H1 (cell line): ENCODE data around the gene THEMIS. TPM values are rescaled to one million over a fixed set of nuclear protein-coding genes. Genes with fewer than 3 reads are reported as not detected.

Experiments
- ATF2 ChIP-seq: IDR thresholded peaks from 2 replicates; pipeline ENCODE4 v1.6.1; 2012; ENCODE audit warnings: low read length, inconsistent platforms
- BRCA1 ChIP-seq: IDR thresholded peaks from 2 replicates; pipeline ENCODE4 v1.6.1; 2012; ENCODE audit warnings: low read depth, low read length, improper control_type of control experiment
- CBX5 ChIP-seq: fragments of 300-800, 300-1000 bp; sonication (generic); IDR thresholded peaks from 2 replicates; pipeline ENCODE4 v1.7.1; 2016; ENCODE audit warnings: antibody characterized with exemption, low read length, low read depth
- FOSL1 ChIP-seq: IDR thresholded peaks from 2 replicates; pipeline ENCODE4 v1.6.1; 2011; ENCODE audit warnings: mild to moderate bottlenecking, low read depth, low read length, moderate library complexity; ENCODE audit not compliant: insufficient read depth
- RBBP5 ChIP-seq: IDR thresholded peaks from 2 replicates; pipeline ENCODE4 v1.7.1; 2012; ENCODE audit warnings: low read depth, mild to moderate bottlenecking, inconsistent platforms, low read length, moderate library complexity, borderline replicate concordance
- RFX5 ChIP-seq: IDR thresholded peaks from 2 replicates; pipeline ENCODE4 v1.6.1; 2011; ENCODE audit warnings: low read depth, low read length, improper control_type of control experiment, borderline replicate concordance
- SP2 ChIP-seq: IDR thresholded peaks from 2 replicates; pipeline ENCODE4 v1.6.1; 2012; ENCODE audit warnings: mild to moderate bottlenecking, low read length, inconsistent platforms
- TEAD4 ChIP-seq: IDR thresholded peaks from 2 replicates; pipeline ENCODE4 v1.6.1; 2012; ENCODE audit warnings: low read depth, low read length, inconsistent platforms, mixed read lengths
- polyA plus RNA-seq, 7 experiments: library from polyadenylated mRNA; depleted of rRNA in 3 of 7; stranded (reverse) in 5 of 7; unstranded in 2 of 7; fragments of >200 nt in 5 of 7; fragments of 200-250 nt in 2 of 7; gene quantifications; 1 replicate in 5 of 7; 2 replicates in 1 of 7; 4 replicates in 1 of 7; pipeline versions ENCODE4 v1.2.1 to v1.2.3, GENCODE V29; 2011 to 2013; ENCODE audit warnings: missing spikeins in 2 of 7, mixed read lengths in 2 of 7
- total RNA-seq: library from RNA; stranded (reverse); fragmentation: NEBNext Ultra II Directional; extraction: Animal tissue kit (Norgen Biotek cat#: 25700); gene quantifications from 2 replicates; pipeline ENCODE4 v1.2.1, GENCODE V29; 2021

THEMIS gene
- total and polyA plus RNA-seq, 2 of the 8 experiments (the other 6 are each of a cell fraction or from before 2014, with no cell fraction given) = not detected

GRCh38 chr6:127811900-127812570 lies 88.8 kb downstream of the THEMIS start (continued):
- TF ChIP-seq ATF2 (no peak), RFX5 (no peak), SP2 (no peak), RBBP5 (no peak), BRCA1 (no peak), FOSL1 (no peak), TEAD4 (no peak), CBX5 (no peak)
